Epithelial cell of esophagus (primary cell): ENCODE measurements around the gene C3orf33.

Source experiments
- DNase-seq: peaks from one replicate; pipeline ENCODE4 v3.0.0; 2010; ENCODE audit warnings: low read depth
- H3K4me3 ChIP-seq: 2 replicates; pipeline ENCODE4 v1.5.1; 2011; ENCODE audit warnings: mild to moderate bottlenecking, low read length, control low read depth
- TF ChIP-seq, protein P1 (sequence below): IDR thresholded peaks from 2 replicates; pipeline ENCODE4 v1.5.1; 2011; ENCODE audit warnings: low read depth, mild to moderate bottlenecking, low read length, control low read depth, inconsistent platforms; ENCODE audit not compliant: insufficient read depth; ENCODE audit errors: missing control alignments

C3orf33 gene

DNA sequence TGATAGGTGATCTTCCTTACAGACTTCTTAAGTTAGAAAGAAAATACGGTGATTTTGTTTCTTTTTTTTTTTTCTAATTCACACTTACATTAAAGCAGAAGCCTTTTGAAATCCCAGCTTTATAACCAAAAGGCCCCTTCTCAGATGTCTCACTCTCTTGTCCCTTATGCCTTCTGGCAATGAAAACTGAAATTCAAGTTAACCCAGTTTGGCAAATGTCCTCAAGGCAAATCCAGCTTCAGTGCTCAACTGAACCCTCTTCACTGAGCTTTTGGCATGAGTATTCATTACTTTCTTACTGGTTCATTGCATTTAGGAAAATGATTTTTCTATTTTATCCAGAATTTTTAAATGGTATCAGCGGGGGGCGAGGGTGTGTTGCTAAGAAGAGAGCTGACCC lies 78.2 kb downstream of the C3orf33 start:
- DNase-seq = no peak
- no peak overlapping the region for H3K4me3 ChIP-seq
- TF ChIP-seq, protein P1, sequence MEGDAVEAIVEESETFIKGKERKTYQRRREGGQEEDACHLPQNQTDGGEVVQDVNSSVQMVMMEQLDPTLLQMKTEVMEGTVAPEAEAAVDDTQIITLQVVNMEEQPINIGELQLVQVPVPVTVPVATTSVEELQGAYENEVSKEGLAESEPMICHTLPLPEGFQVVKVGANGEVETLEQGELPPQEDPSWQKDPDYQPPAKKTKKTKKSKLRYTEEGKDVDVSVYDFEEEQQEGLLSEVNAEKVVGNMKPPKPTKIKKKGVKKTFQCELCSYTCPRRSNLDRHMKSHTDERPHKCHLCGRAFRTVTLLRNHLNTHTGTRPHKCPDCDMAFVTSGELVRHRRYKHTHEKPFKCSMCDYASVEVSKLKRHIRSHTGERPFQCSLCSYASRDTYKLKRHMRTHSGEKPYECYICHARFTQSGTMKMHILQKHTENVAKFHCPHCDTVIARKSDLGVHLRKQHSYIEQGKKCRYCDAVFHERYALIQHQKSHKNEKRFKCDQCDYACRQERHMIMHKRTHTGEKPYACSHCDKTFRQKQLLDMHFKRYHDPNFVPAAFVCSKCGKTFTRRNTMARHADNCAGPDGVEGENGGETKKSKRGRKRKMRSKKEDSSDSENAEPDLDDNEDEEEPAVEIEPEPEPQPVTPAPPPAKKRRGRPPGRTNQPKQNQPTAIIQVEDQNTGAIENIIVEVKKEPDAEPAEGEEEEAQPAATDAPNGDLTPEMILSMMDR = no peak

DNA sequence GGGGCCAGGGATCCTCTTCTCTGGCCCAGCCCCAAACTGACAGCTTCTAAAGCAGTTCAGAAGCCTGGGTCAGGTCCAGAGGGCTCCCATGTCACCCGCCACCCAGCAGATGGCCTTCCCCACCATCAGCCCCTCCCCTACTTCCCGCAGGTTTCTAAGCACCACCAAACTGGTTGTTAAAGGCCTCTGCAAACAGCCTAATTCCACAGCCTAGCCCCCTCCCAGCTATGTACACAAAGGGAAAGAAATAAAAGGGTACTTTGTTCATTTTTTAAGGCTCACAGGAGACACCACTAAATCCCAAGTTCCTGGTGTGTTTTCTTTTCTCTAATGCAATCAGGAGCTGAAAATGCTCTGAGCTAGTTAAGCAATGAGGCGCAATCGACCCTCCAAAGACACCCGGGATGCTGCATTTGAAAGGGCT lies 91.8 kb downstream of the C3orf33 start:
- no peak overlapping the region for H3K4me3 ChIP-seq
- DNase-seq = no peak

More for the DNA sequence above, 91.8 kb downstream of the C3orf33 start:
- TF ChIP-seq, protein P1 = no peak
